Thyroid gland (tissue), 4 donors: Measurements from ENCODE around the gene PEX14. TPM values are rescaled to one million over a fixed set of nuclear protein-coding genes. Genes with fewer than 3 reads are reported as not detected.

Experiments used
- DNase-seq, 2 donors: peaks; one replicate each; pipeline ENCODE4 v3.0.0-alpha.2; 2019
- H3K27ac ChIP-seq, 3 donors: fragments of 200-600 bp; sonication (generic); 1 replicate in 2 of 3; 2 replicates in 1 of 3; pipeline ENCODE4 v1.5.1; 2016 to 2019; ENCODE audit warnings: mild to moderate bottlenecking in 1 of 3, moderate library complexity in 1 of 3
- H3K27me3 ChIP-seq: fragments of 200-600 bp; sonication (generic); one replicate; pipeline ENCODE4 v1.5.1; 2019
- H3K36me3 ChIP-seq, 2 donors: fragments of 200-600 bp; sonication (generic); one replicate each; pipeline ENCODE4 v1.5.1; 2016 to 2019
- H3K4me1 ChIP-seq, 2 donors: fragments of 200-600 bp; sonication (generic); one replicate each; pipeline ENCODE4 v1.5.1; 2017 to 2019
- H3K4me3 ChIP-seq, 3 donors: fragments of 200-600 bp; sonication (generic); replicated peaks in 1 of 3; 1 replicate in 2 of 3; 2 replicates in 1 of 3; pipeline ENCODE4 v1.5.1; 2016; ENCODE audit warnings: mild to moderate bottlenecking in 1 of 3
- H3K9me3 ChIP-seq: fragments of 200-600 bp; sonication (generic); one replicate; pipeline ENCODE4 v1.5.1; 2017
- POLR2A ChIP-seq, 2 donors: fragments of 450-650 bp; IDR thresholded peaks; one replicate each; pipeline ENCODE4 v1.6.1; 2017; ENCODE audit warnings: antibody characterized with exemption in 2 of 2, mild to moderate bottlenecking in 2 of 2, moderate library complexity in 1 of 2
- WGBS, 2 donors: methylation state at CpG; one replicate each; pipeline ENCODE4 v1.1.5; 2017; 5-methylcytosine and 5-hydroxymethylcytosine counted together
- intact Hi-C: fragments of 100-400 bp; cut with DNase I; formaldehyde crosslinking; loops from one replicate; pipeline ENCODE4 v1.15.1; 2023
- total RNA-seq, 4 donors: library from RNA; depleted of rRNA; stranded (reverse); fragments of >200 nt; gene quantifications; one replicate each; pipeline ENCODE4 v1.2.3, GENCODE V29; 2016
- TF ChIP-seq, protein P1 (sequence below), 6 experiments: fragments of 200-600 bp in 3 of 6; fragments of 450-650 bp in 3 of 6; sonication (generic) in 3 of 6; IDR thresholded peaks; one replicate each; pipeline ENCODE4 v1.5.1; 2016 to 2019; ENCODE audit warnings: antibody characterized with exemption in 6 of 6, mild to moderate bottlenecking in 2 of 6, inconsistent platforms in 1 of 6, moderate library complexity in 1 of 6

PEX14 gene
- total RNA-seq, 4 donors from 2014 or later, result 14.0 to 28.4 (median 20.7) TPM

DNA sequence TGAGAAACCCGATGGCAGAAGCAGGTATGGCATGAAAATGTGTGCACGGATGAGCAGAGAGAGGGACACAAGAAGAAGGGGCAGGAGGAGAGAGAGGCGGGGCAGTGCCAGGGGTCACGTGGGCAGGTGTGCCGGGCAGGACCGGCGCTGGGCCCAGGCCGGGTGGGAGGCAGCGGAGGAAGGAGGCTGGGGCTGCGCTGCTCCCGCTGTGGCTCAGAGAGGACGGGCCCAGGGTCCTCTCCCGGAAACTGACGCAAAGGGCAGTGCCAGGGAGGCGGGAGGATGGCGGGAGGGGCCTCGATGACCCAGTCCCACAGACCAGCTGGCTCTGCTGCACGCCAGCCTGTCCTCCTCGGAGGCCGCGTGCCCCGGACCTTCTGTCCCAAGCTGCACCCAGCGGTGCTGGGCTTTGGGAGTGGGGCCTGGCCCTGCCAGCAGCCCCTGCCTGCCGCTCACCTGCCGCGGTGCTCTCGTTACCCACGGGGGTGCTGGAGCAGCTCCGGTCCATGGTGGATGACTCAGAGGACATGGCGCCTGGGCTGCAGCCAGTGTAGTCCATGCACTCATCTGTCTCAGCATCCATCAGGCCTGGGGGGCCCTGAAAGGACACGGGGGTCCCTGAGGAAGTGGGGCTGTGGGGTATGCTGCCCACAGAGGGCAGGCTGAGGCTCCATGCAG, 167.8 kb downstream of the PEX14 start:
- no peak for TF ChIP-seq POLR2A (IDR thresholded peaks at IDR 0.05)
- TF ChIP-seq, protein P1, sequence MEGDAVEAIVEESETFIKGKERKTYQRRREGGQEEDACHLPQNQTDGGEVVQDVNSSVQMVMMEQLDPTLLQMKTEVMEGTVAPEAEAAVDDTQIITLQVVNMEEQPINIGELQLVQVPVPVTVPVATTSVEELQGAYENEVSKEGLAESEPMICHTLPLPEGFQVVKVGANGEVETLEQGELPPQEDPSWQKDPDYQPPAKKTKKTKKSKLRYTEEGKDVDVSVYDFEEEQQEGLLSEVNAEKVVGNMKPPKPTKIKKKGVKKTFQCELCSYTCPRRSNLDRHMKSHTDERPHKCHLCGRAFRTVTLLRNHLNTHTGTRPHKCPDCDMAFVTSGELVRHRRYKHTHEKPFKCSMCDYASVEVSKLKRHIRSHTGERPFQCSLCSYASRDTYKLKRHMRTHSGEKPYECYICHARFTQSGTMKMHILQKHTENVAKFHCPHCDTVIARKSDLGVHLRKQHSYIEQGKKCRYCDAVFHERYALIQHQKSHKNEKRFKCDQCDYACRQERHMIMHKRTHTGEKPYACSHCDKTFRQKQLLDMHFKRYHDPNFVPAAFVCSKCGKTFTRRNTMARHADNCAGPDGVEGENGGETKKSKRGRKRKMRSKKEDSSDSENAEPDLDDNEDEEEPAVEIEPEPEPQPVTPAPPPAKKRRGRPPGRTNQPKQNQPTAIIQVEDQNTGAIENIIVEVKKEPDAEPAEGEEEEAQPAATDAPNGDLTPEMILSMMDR (IDR thresholded peaks at IDR 0.05), result no peak
- intact Hi-C loops, result loop anchor here (10.0 kb wide), 1 partner anchor 108 kb away; no protein-coding TSS in a partner anchor
- no peaks in the 10 kb centered on the region for H3K4me1 ChIP-seq
- H3K27ac ChIP-seq, result no peak overlapping the region
- H3K27me3 ChIP-seq, result no peaks in the 10 kb centered on the region
- no peak for DNase-seq
- peaks cover 4 to 16% of the 10 kb centered on the region in 2 donors for H3K36me3 ChIP-seq
- no peak overlapping the region for H3K4me3 ChIP-seq
- H3K9me3 ChIP-seq, result no peaks in the 10 kb centered on the region
- 88 to 92% methylated on average over 19 to 23 of the region's 31 CpGs for WGBS, 2 donors

DNA sequence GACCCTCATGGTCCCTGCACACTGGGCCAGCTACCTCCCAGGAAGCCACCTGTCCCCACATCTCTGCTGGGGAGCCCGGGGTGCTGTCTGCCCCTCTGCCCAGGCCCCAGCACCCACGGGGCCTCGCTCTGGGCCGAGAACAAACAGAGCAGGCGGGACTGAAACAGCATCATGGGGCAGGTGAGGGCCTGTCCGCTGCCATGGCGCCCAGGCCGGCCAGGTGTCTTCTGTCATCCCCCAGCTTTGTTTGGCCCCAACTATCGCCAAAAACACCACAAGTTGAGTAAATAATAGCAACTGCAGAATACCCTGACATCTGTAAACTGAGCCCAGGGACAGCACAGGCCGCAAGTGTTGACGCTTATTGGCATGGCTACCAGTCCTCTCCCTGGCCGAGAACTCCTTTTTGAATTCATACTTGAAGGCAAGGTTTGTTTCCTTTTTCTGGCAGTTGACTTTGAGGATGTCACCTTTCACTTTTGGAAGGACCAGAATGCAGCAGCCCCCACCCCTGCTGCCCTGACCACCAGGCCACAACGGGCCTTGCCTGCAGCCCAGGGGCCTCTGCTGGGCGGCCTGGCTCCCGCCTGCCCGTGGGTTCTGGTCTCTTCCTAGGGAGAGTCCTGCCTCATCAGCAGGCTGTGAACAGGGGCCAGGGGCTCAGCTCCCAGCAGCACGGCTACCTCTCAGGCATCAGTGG, 169.0 kb downstream of the PEX14 start:
- intact Hi-C loops, result loop anchor here (10.0 kb wide), 1 partner anchor 109 kb away; no protein-coding TSS in a partner anchor
- TF ChIP-seq POLR2A (IDR thresholded peaks at IDR 0.05), result no peak
- H3K9me3 ChIP-seq, result no peaks in the 10 kb centered on the region
- no peak overlapping the region for H3K27ac ChIP-seq
- H3K27me3 ChIP-seq, result no peaks in the 10 kb centered on the region
- H3K4me1 ChIP-seq, result no peaks in the 10 kb centered on the region
- peaks cover 4 to 17% of the 10 kb centered on the region in 2 donors for H3K36me3 ChIP-seq
- H3K4me3 ChIP-seq, result no peak overlapping the region
- WGBS, 2 donors, result 92 to 96% methylated on average over 16 of the region's 17 CpGs
- no peak for DNase-seq

DNA sequence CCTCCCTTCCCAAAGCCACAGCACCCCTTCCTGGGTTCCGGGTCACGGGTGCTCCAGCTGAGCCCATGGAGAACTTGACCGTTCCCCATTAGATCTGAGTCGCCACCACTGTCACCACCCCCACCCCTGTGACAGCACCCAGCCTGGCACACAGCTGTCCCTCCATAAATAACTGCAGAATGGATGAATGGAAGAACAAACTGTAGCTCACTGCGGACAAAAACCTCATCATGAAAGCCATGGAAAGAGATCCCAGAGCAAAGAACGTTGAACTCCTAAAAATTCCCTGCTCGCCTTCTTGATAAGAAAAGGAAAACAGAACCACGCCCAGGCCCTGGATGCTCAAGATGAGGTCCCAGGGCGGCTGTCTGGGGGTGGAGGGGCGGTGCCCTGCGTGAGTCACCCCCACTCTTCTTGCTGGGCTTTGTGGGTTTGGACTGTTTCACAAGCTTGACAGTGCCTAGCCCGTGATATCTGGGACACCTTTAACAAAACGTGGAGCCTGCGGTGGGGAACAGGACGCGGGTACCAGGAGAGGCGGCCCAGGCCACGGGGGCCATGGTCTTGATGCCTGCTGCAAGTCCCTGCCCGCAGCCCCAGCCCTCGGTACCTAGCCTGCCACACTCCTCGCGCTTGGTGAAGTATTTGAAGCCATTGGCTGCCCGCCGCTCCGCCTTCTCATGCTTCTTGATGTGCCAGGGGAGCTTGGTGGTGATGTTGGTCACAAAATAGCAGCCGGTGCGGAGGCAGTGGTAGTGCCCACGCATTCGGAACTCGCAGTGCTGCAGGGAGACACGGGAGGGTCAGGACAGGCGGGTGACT, 169.8 kb downstream of the PEX14 start:
- DNase-seq, result no peak
- 93 to 95% methylated on average over 29 to 32 of the region's 32 CpGs for WGBS, 2 donors
- Histone ChIP-seq H3K27ac (no peak overlapping the region), H3K4me3 (no peak overlapping the region), H3K9me3 (no peaks in the 10 kb centered on the region), H3K4me1 (no peaks in the 10 kb centered on the region), H3K27me3 (no peaks in the 10 kb centered on the region), H3K36me3 (peaks cover 1 to 15% of the 10 kb centered on the region in 2 donors)
- intact Hi-C loops, result loop anchor here (10.0 kb wide), 1 partner anchor 110 kb away; no protein-coding TSS in a partner anchor
- no peak for TF ChIP-seq POLR2A (IDR thresholded peaks at IDR 0.05)
- TF ChIP-seq, protein P1 (IDR thresholded peaks at IDR 0.05), result no peak

DNA sequence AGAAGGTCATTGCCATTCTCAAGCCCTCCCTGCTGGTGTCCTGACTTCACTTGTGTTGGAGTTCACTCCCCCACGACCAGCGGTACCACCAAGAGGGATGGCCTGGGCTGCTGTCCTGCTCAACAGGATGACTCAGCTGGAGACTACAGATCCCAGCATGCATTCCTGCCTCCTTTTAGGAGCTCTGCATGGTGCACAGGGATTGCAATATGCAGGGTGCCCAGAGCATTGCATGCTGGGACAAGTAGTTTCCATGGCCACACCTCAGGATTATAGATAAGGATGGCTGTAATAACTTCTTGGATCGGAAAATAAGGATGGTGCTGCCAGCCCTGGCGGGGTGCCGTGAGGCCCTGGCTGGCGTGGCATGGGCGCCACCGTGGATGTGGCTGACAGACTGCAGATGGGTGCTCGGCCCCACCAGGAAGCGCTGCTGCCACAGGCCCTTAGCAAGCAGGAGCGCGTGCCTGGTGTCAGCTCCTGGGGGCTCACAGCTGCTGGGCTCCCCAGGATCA, 171.7 kb downstream of the PEX14 start:
- intact Hi-C loops, result loop anchor here (10.0 kb wide), 1 partner anchor 112 kb away; no protein-coding TSS in a partner anchor
- no peak for DNase-seq
- Histone ChIP-seq H3K4me3 (no peak overlapping the region), H3K27me3 (no peaks in the 10 kb centered on the region), H3K27ac (no peak overlapping the region), H3K36me3 (peaks cover 0 to 14% of the 10 kb centered on the region in 2 donors), H3K4me1 (peaks cover 3% of the 10 kb centered on the region in 2 donors), H3K9me3 (no peaks in the 10 kb centered on the region)
- no peak for TF ChIP-seq POLR2A (IDR thresholded peaks at IDR 0.05)
- TF ChIP-seq, protein P1 (IDR thresholded peaks at IDR 0.05), result no peak
- WGBS, 2 donors, result 94 to 96% methylated on average over 2 to 12 of the region's 12 CpGs
